DND-41 (cell line): Measurements from ENCODE around the gene TEX44.

Source experiments
- CTCF ChIP-seq: IDR thresholded peaks from 2 replicates; pipeline ENCODE4 v1.5.1; 2012; ENCODE audit warnings: borderline replicate concordance, low read length, moderate library complexity, mild to moderate bottlenecking; ENCODE audit not compliant: poor library complexity, severe bottlenecking; ENCODE audit errors: extremely low read depth
- EZH2 ChIP-seq: IDR thresholded peaks from 3 replicates; pipeline ENCODE4 v1.6.1; 2012; ENCODE audit warnings: borderline replicate concordance, low read depth, mild to moderate bottlenecking, moderate library complexity, low read length, inconsistent platforms; ENCODE audit not compliant: severe bottlenecking

- TF ChIP-seq CTCF (no peak), EZH2 (no peak)
These were observed 41.7 kb downstream of the TEX44 start for GRCh38 chr2:231634412-231634811.
